Measurements from ENCODE around the gene GALNS. TPM values are rescaled to one million over a fixed set of nuclear protein-coding genes. Genes with fewer than 3 reads are reported as not detected.
A peak's percentile ranks its signal among the peaks of the same experiment; 100 is the strongest.

Gene GALNS
- total and polyA plus RNA-seq, 2 donors (not counting 3 experiments of a cell fraction or from before 2014, with no cell fraction given) = 21.8 to 40.2 TPM

DNA sequence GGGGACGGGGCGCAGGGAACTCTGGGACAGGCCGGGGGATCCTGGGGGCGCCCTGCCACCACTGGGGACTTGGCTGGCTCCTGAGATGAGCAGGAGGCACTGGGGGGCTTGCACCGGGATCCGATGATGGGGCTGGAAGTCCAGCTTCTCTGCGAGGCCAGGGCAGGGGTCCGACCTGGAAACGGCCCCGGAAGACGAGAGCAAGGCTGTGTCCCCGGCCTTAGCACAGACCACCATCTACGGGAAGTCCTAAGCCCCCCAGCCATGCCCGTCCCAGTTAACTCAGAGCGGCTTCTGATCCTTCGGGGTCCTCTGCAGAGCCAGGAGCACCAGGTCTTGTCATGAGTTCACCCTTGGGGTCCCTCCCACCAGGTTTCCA lies 52.6 kb downstream of the GALNS start:
- Histone ChIP-seq H3K9ac (replicated peaks; ENCODE audit: extremely low read depth, insufficient read depth, low read length) (peak overlapping the region; percentile 58), H3K27me3 (ENCODE audit: control insufficient read depth in 2 of 2, insufficient read depth in 2 of 2, low read length in 2 of 2) (no peaks in the 10 kb centered on the region), H2AFZ (ENCODE audit: low read depth, low read length) (no peak overlapping the region), H3K4me1 (ENCODE audit: control insufficient read depth, extremely low read depth, insufficient read depth, low read length) (peaks cover 10% of the 10 kb centered on the region), H3K36me3 (ENCODE audit: control insufficient read depth in 2 of 2, extremely low read depth in 1 of 2, insufficient read depth in 2 of 2, low read length in 2 of 2) (peaks cover 3 to 4% of the 10 kb centered on the region in 2 experiments), H3K27ac (ENCODE audit: insufficient read depth, low read depth, low read length) (no peak overlapping the region), H3K4me2 (ENCODE audit: insufficient read depth, low read length) (peak overlapping the region; percentile 64), H3K9me1 (replicated peaks; ENCODE audit: control insufficient read depth, extremely low read depth, insufficient read depth, low read length) (no peaks in the 10 kb centered on the region), H3K79me2 (ENCODE audit: control insufficient read depth, insufficient read depth, low read length) (peaks cover 22% of the 10 kb centered on the region), H3K9me3 (replicated peaks; ENCODE audit: control insufficient read depth, insufficient read depth, low read length) (no peaks in the 10 kb centered on the region), H4K20me1 (replicated peaks; ENCODE audit: control insufficient read depth, extremely low read depth, insufficient read depth, low read length) (no peaks in the 10 kb centered on the region), H3K4me3 (replicated peaks in 1 of 3; ENCODE audit: insufficient read depth in 1 of 3, low read depth in 1 of 3, low read length in 3 of 3) (peak overlapping the region; percentile 46 to 49 (median 47))
- TF ChIP-seq EZH2 (IDR thresholded peaks at IDR 0.05; ENCODE audit: borderline replicate concordance, low read depth, low read length, severe bottlenecking) (no peak), FOS (IDR thresholded peaks at IDR 0.05; ENCODE audit: borderline replicate concordance, insufficient read depth, low read length) (no peak), POLR2AphosphoS5 (IDR thresholded peaks at IDR 0.05; ENCODE audit: insufficient read depth, low read depth, low read length) (no peak), MAX (IDR thresholded peaks at IDR 0.05; ENCODE audit: insufficient read depth, insufficient read length) (no peak), JUN (IDR thresholded peaks at IDR 0.05; ENCODE audit: borderline replicate concordance, insufficient read depth, insufficient read length, low read depth) (no peak), GATA2 (IDR thresholded peaks at IDR 0.05; ENCODE audit: insufficient read depth, insufficient read length, low read depth, low read length) (no peak), POLR2A (IDR thresholded peaks at IDR 0.05; ENCODE audit: low read depth, low read length) (no peak), MYC (IDR thresholded peaks at IDR 0.05; ENCODE audit: low read depth, low read length) (no peak)
- TF ChIP-seq, protein P1, sequence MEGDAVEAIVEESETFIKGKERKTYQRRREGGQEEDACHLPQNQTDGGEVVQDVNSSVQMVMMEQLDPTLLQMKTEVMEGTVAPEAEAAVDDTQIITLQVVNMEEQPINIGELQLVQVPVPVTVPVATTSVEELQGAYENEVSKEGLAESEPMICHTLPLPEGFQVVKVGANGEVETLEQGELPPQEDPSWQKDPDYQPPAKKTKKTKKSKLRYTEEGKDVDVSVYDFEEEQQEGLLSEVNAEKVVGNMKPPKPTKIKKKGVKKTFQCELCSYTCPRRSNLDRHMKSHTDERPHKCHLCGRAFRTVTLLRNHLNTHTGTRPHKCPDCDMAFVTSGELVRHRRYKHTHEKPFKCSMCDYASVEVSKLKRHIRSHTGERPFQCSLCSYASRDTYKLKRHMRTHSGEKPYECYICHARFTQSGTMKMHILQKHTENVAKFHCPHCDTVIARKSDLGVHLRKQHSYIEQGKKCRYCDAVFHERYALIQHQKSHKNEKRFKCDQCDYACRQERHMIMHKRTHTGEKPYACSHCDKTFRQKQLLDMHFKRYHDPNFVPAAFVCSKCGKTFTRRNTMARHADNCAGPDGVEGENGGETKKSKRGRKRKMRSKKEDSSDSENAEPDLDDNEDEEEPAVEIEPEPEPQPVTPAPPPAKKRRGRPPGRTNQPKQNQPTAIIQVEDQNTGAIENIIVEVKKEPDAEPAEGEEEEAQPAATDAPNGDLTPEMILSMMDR (IDR thresholded peaks at IDR 0.05; ENCODE audit: extremely low read depth in 1 of 2, insufficient read depth in 1 of 2, low read depth in 1 of 2, low read length in 2 of 2) = no peak
- CTCF ChIA-PET = interaction anchor here (2.1 kb wide), 1 partner anchor 67 kb away, joined by 14 read pairs; no protein-coding TSS in a partner anchor
- intact Hi-C loops (cut with micrococcal nuclease) = no loop called here
- POLR2A ChIA-PET = no interaction called here
- TSS peak; percentile 34 for BruUV-seq (replicated peaks)
- FAIRE-seq (no peak), DNase-seq (ENCODE audit: low read depth, low spot score) (no peak)
- dilution Hi-C loops (cut with MboI; ENCODE audit: extremely low pct_ligation_motif_present, low sequenced_read_pairs) = no loop called here
